HG03378 (cell line): Measurements from ENCODE around the gene IL23A.

ENCODE experiments used
- ATAC-seq: cut with Tn5 transposase; IDR thresholded peaks from one replicate; pipeline ENCODE4 v1.9.1; 2021; ENCODE audit warnings: mild to moderate bottlenecking, moderate library complexity; ENCODE audit not compliant: unreplicated experiment

IL23A gene

DNA sequence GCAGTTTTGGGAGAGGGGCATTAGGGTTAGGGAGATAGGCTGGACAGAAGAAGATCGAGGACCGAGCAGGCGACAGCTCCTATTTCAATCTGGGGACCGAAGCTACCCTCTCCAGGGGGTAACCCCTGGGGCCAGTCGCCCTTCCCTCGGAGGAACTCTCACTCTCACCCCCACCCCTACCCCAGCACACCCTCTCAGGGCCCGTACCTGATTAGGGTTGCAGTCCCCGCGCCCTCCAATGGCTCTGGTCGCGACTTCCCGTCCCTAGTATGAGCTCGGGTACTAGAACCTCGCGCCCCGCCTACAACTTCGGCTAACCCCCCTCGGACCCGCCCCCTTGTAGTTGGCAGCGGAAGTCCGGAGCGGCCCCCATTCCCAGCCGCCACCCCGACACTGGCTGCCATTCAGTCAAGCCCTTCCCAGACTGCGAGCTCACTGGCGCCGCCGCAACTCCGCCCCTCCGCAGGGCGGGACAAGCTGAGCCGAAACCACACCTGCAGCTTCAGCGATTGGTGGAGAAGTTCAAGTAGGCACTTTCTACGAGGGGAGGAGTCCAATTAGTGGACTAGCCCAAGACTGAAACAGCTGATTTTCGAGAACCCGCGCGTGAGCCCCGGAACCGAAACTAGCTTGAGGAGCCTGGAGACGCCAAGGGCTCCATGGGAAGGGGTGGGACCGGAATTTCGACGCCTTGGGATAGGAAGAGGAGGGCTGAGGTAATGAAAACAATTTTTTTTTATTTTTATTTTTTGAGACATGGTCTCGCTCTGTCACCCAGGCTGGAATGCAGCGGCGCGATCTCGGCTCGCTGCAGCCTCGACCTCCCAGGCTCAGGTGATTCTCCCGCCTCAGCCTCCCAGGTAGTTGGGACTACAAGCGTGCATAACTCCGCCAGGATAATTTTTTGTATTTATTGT lies 21.4 kb downstream of the IL23A start, which contains the start of gene STAT2:
Gene STAT2 (minus strand): TSS at position 257 of the 917 bp plus-strand sequence. CDS start 3,536 bp downstream, outside the sequence.
- ATAC-seq: peak; percentile 94

DNA sequence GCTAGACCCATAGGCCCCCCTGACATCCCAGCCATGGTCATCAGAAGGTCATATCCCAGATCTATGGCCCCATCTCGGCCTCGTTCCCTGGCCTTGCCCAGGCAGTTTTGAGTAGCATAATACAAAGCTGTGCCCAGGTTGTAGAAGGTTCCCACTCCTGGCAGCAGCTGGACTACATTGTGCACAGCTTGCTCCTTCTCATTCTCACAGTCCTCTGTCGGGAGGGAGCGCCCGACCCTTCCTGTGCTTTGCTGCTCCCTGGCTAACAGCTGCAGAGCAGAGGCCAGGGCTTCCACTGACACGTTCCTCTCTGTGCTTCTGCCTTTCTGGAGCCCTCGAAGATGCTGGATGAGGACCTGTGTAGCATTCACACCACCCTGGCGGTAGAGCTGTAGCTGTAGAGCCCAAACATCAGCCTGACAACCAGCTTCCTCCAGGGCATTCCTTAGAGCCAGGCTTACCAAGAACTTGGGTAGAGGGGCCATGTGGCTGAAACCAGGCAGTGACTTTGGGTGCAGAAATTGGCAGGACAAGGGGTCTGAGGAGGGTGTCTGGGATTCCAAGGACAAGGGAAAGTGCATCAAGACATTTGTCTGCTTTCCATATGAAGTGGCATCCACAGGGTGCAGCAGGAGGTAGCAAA lies 22.9 kb downstream of the IL23A start:
- ATAC-seq: no peak

- no peak for ATAC-seq
These were observed 23.7 kb downstream of the IL23A start, which contains the start of gene APOF for GRCh38 chr12:56362130-56363059. Gene APOF, minus strand, starts transcription at chr12:56362857. Its CDS starts 112 bp downstream, at chr12:56362745.

GRCh38 chr12:56366948-56367347 lies 28.3 kb downstream of the IL23A start:
- no peak for ATAC-seq

DNA sequence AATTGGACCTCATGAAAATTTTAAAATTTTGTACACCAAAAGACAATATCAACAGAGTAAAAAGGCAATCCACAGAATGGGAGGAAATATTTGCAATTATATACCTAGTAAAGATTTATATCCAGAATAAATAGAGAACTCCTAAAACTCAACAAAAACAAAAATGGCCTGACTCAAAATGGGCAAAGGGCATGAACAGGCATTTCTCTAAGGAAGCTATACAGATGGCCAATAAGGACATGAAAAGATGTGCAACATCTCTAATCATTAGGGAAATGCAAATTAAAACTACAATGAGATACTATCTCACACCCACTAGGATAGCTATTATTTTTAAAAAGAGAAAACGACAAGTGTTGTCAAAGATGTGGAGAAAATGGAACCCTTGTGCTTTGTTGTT lies 34.8 kb downstream of the IL23A start:
- no peak for ATAC-seq

DNA sequence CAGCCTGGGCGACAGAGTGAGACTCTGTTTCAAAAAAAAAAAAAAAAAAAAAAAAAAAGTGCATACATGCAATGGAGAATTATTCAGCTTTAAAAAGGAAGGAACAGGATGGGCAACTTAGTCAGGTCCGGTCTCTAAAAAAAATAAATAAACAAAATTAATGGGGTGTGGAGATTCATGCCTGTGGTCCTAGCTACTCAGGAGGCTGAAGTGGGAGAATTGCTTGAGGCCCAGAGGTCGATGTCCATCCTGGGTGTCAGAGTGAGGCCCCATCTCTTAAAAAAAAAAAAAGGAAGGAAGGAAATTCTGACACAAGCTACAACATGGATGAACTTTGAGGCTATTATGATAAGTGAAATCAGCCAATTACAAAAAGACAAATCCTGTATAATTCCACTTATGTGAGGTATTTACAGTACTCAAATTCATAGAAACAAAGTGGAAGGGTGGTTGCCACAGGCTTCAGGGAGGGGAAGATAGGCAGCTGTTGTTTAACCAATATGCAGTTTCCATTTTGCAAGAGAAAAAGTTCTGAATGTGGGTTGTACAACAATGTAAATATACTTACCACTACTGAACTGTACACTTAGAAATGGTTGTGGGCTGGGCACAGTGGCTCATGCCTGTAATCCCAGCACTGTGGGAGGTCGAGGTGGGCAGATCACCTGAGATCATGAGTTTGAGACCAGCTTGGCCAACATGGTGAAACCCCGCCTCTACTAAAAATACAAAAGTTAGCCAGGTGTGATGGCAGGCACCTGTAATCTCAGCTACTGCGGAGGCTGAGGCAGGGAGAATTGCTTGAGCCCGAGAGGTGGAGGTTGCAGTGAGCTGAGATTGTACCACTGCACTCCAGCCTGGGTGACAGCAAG lies 36.3 kb downstream of the IL23A start:
- ATAC-seq: no peak

- peak; percentile 70 for ATAC-seq
These were observed 37.1 kb downstream of the IL23A start for GRCh38 chr12:56375598-56376434.

- no peak for ATAC-seq
These were observed 38.8 kb downstream of the IL23A start for GRCh38 chr12:56377310-56377988.

GRCh38 chr12:56377989-56378316 lies 39.3 kb downstream of the IL23A start:
- ATAC-seq: no peak

GRCh38 chr12:56382611-56383010 lies 43.9 kb downstream of the IL23A start:
- no peak for ATAC-seq

- no peak for ATAC-seq
These were observed 47.2 kb downstream of the IL23A start for GRCh38 chr12:56385873-56386272.

GRCh38 chr12:56387152-56387736 lies 48.6 kb downstream of the IL23A start:
- no peak for ATAC-seq

- ATAC-seq: no peak
These were observed 50.7 kb downstream of the IL23A start for GRCh38 chr12:56389412-56389811.
